ENCODE data around the gene MAP1LC3B2. TPM values are rescaled to one million over a fixed set of nuclear protein-coding genes. Genes with fewer than 3 reads are reported as not detected.

MAP1LC3B2 gene
- total and polyA plus RNA-seq, 2 of the 13 experiments (the other 11 are each of a cell fraction or from before 2014, with no cell fraction given) = 0.60 to 2.2 TPM

DNA sequence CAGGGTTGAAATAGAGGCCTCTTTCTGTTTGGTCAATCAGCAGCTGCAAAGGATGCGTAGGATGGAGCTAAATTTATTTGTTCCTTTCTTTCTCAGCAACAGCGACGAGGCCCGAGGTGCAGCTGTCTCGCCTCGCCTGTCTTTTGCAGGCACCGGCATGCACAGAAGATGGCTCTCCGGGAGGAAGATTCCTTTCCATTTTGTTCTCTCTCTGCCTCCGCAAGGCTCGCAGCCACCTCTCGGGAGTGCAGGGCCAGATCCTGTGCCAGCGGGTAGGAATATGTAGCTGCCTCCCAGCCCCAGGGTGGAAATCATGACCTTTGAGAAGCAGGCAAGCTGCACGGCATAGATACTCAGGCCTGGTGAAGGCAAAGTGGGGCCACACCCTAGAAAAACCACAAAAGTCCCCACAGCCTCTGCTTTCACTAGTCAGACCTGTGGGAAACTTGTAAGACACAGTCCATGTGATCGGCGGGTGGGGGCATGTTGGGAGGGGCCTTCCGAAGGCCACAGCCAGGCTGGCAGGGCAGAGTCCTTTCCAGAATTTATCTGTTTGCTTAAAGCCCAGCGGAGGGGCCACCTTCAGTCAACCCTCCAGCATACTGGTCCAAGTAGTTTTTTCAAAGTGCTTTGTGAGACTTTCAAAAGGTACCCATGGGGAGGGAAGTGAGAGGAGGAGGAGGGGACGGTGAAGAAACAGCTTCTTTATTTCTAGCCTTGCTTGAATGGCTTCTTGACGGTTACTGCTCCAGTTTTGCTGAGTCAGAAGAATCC, at the start of gene MAP1LC3B2 (continued):
- TF ChIP-seq, protein P1, sequence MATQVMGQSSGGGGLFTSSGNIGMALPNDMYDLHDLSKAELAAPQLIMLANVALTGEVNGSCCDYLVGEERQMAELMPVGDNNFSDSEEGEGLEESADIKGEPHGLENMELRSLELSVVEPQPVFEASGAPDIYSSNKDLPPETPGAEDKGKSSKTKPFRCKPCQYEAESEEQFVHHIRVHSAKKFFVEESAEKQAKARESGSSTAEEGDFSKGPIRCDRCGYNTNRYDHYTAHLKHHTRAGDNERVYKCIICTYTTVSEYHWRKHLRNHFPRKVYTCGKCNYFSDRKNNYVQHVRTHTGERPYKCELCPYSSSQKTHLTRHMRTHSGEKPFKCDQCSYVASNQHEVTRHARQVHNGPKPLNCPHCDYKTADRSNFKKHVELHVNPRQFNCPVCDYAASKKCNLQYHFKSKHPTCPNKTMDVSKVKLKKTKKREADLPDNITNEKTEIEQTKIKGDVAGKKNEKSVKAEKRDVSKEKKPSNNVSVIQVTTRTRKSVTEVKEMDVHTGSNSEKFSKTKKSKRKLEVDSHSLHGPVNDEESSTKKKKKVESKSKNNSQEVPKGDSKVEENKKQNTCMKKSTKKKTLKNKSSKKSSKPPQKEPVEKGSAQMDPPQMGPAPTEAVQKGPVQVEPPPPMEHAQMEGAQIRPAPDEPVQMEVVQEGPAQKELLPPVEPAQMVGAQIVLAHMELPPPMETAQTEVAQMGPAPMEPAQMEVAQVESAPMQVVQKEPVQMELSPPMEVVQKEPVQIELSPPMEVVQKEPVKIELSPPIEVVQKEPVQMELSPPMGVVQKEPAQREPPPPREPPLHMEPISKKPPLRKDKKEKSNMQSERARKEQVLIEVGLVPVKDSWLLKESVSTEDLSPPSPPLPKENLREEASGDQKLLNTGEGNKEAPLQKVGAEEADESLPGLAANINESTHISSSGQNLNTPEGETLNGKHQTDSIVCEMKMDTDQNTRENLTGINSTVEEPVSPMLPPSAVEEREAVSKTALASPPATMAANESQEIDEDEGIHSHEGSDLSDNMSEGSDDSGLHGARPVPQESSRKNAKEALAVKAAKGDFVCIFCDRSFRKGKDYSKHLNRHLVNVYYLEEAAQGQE (IDR thresholded peaks at IDR 0.05; ENCODE audit: borderline replicate concordance in 1 of 2, low read depth in 1 of 2, low read length in 2 of 2) = no peak
- peak in 1 of 2 experiments; percentile 36; a peak in 2 of 4 replicates for TF ChIP-seq EP300 (IDR thresholded peaks at IDR 0.05; ENCODE audit: low read depth in 2 of 2, low read length in 2 of 2)
- no peak for TF ChIP-seq EP300 (CRISPR knock-in tag; IDR thresholded peaks at IDR 0.05; ENCODE audit: borderline replicate concordance)
- TF ChIP-seq, protein P2, sequence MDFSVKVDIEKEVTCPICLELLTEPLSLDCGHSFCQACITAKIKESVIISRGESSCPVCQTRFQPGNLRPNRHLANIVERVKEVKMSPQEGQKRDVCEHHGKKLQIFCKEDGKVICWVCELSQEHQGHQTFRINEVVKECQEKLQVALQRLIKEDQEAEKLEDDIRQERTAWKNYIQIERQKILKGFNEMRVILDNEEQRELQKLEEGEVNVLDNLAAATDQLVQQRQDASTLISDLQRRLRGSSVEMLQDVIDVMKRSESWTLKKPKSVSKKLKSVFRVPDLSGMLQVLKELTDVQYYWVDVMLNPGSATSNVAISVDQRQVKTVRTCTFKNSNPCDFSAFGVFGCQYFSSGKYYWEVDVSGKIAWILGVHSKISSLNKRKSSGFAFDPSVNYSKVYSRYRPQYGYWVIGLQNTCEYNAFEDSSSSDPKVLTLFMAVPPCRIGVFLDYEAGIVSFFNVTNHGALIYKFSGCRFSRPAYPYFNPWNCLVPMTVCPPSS (IDR thresholded peaks at IDR 0.05) = no peak
- TF ChIP-seq ZNF350 (CRISPR knock-in tag; IDR thresholded peaks at IDR 0.05; ENCODE audit: borderline replicate concordance, low read depth) = no peak
- TF ChIP-seq, protein P3, sequence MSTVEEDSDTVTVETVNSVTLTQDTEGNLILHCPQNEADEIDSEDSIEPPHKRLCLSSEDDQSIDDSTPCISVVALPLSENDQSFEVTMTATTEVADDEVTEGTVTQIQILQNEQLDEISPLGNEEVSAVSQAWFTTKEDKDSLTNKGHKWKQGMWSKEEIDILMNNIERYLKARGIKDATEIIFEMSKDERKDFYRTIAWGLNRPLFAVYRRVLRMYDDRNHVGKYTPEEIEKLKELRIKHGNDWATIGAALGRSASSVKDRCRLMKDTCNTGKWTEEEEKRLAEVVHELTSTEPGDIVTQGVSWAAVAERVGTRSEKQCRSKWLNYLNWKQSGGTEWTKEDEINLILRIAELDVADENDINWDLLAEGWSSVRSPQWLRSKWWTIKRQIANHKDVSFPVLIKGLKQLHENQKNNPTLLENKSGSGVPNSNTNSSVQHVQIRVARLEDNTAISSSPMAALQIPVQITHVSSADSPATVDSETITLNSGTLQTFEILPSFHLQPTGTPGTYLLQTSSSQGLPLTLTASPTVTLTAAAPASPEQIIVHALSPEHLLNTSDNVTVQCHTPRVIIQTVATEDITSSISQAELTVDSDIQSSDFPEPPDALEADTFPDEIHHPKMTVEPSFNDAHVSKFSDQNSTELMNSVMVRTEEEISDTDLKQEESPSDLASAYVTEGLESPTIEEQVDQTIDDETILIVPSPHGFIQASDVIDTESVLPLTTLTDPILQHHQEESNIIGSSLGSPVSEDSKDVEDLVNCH (CRISPR knock-in tag; IDR thresholded peaks at IDR 0.05) = no peak
- TF ChIP-seq ARNTL (CRISPR knock-in tag; IDR thresholded peaks at IDR 0.05) = peak; percentile 80; the same call in 1 of the 2 replicates
- TF ChIP-seq, protein P4, sequence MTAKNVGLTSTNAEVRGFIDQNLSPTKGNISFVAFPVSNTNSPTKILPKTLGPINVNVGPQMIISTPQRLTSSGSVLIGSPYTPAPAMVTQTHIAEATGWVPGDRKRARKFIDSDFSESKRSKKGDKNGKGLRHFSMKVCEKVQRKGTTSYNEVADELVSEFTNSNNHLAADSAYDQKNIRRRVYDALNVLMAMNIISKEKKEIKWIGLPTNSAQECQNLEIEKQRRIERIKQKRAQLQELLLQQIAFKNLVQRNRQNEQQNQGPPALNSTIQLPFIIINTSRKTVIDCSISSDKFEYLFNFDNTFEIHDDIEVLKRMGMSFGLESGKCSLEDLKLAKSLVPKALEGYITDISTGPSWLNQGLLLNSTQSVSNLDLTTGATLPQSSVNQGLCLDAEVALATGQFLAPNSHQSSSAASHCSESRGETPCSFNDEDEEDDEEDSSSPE (CRISPR knock-in tag; IDR thresholded peaks at IDR 0.05) = 0 out of 2 replicates have a peak, but pooled peaks have one; percentile 18
- no peak for TF ChIP-seq ELF4 (CRISPR knock-in tag; IDR thresholded peaks at IDR 0.05; ENCODE audit: borderline replicate concordance)
- TF ChIP-seq ZNF234 (CRISPR knock-in tag; conservative IDR thresholded peaks at IDR 0.05) = no peak
- TF ChIP-seq, protein P5, sequence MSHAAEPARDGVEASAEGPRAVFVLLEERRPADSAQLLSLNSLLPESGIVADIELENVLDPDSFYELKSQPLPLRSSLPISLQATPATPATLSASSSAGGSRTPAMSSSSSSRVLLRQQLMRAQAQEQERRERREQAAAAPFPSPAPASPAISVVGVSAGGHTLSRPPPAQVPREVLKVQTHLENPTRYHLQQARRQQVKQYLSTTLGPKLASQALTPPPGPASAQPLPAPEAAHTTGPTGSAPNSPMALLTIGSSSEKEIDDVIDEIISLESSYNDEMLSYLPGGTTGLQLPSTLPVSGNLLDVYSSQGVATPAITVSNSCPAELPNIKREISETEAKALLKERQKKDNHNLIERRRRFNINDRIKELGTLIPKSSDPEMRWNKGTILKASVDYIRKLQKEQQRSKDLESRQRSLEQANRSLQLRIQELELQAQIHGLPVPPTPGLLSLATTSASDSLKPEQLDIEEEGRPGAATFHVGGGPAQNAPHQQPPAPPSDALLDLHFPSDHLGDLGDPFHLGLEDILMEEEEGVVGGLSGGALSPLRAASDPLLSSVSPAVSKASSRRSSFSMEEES (CRISPR knock-in tag; IDR thresholded peaks at IDR 0.05) = 0 out of 2 replicates have a peak, but pooled peaks have one; percentile 27
- TF ChIP-seq, protein P6, sequence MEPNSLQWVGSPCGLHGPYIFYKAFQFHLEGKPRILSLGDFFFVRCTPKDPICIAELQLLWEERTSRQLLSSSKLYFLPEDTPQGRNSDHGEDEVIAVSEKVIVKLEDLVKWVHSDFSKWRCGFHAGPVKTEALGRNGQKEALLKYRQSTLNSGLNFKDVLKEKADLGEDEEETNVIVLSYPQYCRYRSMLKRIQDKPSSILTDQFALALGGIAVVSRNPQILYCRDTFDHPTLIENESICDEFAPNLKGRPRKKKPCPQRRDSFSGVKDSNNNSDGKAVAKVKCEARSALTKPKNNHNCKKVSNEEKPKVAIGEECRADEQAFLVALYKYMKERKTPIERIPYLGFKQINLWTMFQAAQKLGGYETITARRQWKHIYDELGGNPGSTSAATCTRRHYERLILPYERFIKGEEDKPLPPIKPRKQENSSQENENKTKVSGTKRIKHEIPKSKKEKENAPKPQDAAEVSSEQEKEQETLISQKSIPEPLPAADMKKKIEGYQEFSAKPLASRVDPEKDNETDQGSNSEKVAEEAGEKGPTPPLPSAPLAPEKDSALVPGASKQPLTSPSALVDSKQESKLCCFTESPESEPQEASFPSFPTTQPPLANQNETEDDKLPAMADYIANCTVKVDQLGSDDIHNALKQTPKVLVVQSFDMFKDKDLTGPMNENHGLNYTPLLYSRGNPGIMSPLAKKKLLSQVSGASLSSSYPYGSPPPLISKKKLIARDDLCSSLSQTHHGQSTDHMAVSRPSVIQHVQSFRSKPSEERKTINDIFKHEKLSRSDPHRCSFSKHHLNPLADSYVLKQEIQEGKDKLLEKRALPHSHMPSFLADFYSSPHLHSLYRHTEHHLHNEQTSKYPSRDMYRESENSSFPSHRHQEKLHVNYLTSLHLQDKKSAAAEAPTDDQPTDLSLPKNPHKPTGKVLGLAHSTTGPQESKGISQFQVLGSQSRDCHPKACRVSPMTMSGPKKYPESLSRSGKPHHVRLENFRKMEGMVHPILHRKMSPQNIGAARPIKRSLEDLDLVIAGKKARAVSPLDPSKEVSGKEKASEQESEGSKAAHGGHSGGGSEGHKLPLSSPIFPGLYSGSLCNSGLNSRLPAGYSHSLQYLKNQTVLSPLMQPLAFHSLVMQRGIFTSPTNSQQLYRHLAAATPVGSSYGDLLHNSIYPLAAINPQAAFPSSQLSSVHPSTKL (CRISPR knock-in tag; IDR thresholded peaks at IDR 0.05) = 0 out of 2 replicates have a peak, but pooled peaks have one; percentile 20
